Dendritic cell treated with granulocyte-macrophage colony-stimulating factor and Interleukin-4, amounts not matched to agents 40 ng/mL and 50 ng/mL, for 4 days (primary cell): ENCODE measurements around the gene PARVA.

Source experiments
- H3K27ac Mint-ChIP-seq: one replicate; pipeline ENCODE4 v1.8.0; 2022; ENCODE audit warnings: mild to moderate bottlenecking, mixed read lengths
- H3K27me3 Mint-ChIP-seq: one replicate; pipeline ENCODE4 v1.8.0; 2022; ENCODE audit warnings: mild to moderate bottlenecking, mixed read lengths
- H3K36me3 Mint-ChIP-seq: one replicate; pipeline ENCODE4 v1.8.0; 2022; ENCODE audit warnings: low read depth, mixed read lengths
- H3K4me1 Mint-ChIP-seq: one replicate; pipeline ENCODE4 v1.8.0; 2022; ENCODE audit warnings: low read depth, mixed read lengths
- H3K4me3 Mint-ChIP-seq: one replicate; pipeline ENCODE4 v1.8.0; 2022; ENCODE audit warnings: mild to moderate bottlenecking, moderate library complexity, mixed read lengths
- H3K9me3 Mint-ChIP-seq: one replicate; pipeline ENCODE4 v1.8.0; 2022; ENCODE audit warnings: mixed read lengths
- intact Hi-C: fragments of 100-400 bp; cut with micrococcal nuclease; formaldehyde crosslinking; loops from one replicate; pipeline ENCODE4 v1.15.0; 2022

PARVA gene

DNA sequence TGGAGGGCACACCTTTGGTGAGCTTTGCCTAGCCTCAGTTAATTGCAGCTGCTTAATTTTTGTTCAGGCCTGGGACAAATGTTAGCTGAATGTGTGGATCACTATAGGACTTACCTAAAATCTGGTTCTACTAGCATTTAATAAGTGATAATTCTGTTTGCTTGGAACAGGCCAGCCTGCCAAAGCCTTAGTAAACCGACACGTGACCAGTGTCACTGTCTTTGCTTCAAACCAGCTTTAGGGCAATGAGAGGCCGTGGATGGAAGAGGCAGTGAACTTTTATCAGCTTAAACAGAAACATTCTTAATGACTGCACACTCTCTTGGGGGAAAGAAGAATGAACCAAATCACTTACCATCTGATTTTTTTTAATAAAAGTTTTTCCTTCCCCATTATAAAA lies 10.8 kb downstream of the PARVA start:
- intact Hi-C loops = no loop called here
- no peak overlapping the region for H3K27ac Mint-ChIP-seq
- no peaks in the 10 kb centered on the region for H3K9me3 Mint-ChIP-seq
- no peaks in the 10 kb centered on the region for H3K4me1 Mint-ChIP-seq
- H3K27me3 Mint-ChIP-seq = peaks cover 5% of the 10 kb centered on the region
- H3K36me3 Mint-ChIP-seq = no peaks in the 10 kb centered on the region
- H3K4me3 Mint-ChIP-seq = no peak overlapping the region

DNA sequence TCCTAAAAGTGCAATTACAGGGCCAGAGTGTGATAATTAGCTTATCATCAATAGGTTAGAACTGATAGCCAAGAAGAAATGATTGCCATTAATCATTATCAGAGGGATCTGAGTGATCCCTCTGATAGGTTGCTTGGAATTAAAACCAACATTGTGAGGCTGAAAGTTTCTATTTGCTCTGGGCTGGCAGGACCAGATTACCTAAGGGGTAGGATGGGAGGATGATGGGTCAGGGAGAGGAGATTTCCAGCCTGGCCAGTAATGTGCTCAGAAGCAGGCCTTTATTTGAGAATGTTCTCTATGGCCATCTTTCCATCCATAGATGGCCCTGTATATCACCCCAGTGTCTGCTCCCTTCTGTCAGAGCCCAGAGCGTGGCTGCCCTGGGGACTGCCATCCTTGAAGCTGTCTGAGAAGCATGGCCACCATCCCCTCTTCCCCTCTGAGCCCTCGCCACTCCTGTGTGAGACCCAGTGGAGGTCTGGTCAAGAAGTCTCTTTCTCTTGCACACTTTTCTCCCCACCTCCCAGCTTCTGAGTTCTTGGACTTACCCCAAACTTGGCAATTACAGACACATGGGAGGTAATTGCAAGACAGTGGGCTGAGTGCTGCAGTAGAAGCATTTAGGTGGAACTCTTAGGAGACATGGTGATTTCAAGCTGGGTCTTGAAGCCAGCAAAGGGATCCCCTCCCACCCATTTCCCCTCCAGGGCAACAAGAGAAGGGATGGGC lies 11.7 kb downstream of the PARVA start:
- Mint-ChIP-seq H3K27ac (no peak overlapping the region), H3K4me3 (no peak overlapping the region), H3K9me3 (peaks cover 2% of the 10 kb centered on the region), H3K27me3 (peaks cover 3% of the 10 kb centered on the region), H3K36me3 (no peaks in the 10 kb centered on the region), H3K4me1 (no peaks in the 10 kb centered on the region)
- intact Hi-C loops = no loop called here

DNA sequence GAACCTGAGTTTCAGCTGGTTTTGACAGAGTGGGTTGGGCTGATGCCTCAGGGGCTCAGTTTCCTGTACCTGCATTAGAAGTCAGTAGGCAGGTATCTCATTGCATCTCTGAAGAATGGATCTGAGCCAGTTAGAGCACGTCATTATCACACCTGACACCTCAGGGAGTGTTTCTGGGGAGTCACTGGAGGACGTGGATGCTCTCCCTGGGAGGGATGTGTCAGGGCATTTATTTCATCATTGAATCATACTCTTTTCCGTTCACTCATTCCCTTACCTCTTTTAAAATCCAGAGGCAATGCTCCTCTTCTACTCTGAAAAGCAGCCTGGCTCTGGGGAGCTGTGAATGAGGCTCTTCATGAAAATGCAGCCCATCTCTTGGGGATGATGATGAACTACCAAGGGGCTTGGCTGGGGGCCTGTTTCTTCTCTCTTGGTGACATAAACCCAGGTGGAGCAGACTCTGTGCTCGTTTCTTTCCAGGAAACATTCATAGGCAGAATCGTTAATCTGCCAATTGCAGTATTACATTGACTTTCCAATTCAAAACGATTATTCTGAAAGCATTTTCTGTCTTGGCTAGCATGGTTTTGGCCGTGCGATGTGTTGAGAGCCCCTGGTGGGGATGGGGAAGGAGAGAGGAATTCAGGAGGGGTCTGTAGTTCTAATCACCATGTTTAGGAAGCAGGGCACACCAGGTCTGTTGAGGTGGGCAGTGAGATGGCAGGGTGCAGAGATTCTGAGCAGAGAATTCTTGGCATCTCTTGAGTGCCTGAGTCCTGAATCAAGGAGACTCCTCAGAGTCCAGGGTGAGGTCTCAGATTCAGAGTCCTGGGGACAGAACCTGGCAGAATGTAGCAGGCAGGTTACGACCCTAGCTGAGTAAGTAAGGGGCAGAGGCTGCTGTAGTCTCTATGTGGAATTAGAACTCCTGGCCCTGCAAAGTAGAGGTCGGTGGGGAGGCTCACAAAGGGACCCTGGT lies 12.6 kb downstream of the PARVA start:
- H3K4me3 Mint-ChIP-seq = no peak overlapping the region
- no peak overlapping the region for H3K27ac Mint-ChIP-seq
- H3K36me3 Mint-ChIP-seq = no peaks in the 10 kb centered on the region
- peaks cover 3% of the 10 kb centered on the region for H3K27me3 Mint-ChIP-seq
- peaks cover 8% of the 10 kb centered on the region for H3K9me3 Mint-ChIP-seq
- intact Hi-C loops = no loop called here
- no peaks in the 10 kb centered on the region for H3K4me1 Mint-ChIP-seq

DNA sequence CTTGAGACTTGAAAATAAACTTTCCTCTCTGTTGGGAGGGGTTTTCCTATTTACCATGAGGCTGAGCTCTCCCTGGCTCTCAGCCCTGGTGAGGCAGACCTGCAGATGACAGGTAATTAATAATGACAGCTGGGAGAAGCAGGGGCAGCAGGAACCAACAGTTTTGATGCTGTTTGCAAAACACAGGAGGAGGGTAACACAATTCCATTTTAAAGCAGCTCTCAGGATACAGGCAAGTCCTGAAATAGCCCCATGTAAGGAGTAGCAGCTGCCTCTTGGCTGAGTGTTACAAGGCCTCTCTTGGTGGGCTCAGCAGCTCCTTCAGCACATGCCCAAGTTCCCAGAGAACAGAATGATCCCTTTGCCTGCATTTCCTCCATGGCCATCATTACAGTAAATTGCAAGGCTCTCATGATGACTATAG lies 13.3 kb downstream of the PARVA start:
- Mint-ChIP-seq H3K4me1 (no peaks in the 10 kb centered on the region), H3K36me3 (no peaks in the 10 kb centered on the region), H3K9me3 (peaks cover 8% of the 10 kb centered on the region), H3K4me3 (no peak overlapping the region), H3K27me3 (peaks cover 3% of the 10 kb centered on the region), H3K27ac (no peak overlapping the region)
- intact Hi-C loops = no loop called here

DNA sequence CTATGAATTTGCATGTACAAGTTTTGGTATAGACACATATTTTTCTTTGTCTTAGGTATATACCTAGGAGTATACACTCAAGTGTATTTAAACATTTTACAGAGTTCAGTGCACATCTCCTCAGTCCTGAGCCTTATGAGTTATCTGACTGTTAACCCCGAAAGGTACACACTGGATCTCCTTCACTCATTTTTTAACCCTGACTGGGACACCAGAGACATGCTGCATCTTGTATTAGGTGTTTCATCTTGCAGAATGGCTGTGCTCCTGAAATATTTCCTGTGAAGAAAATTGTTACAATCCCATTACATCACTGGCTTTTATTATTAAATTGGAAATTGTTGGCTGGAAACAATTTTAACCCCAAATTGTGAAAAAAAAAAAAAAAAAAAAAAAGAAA lies 15.3 kb downstream of the PARVA start:
- no peak overlapping the region for H3K4me3 Mint-ChIP-seq
- H3K4me1 Mint-ChIP-seq = no peaks in the 10 kb centered on the region
- H3K9me3 Mint-ChIP-seq = peaks cover 16% of the 10 kb centered on the region
- peaks cover 1% of the 10 kb centered on the region for H3K27me3 Mint-ChIP-seq
- intact Hi-C loops = no loop called here
- no peak overlapping the region for H3K27ac Mint-ChIP-seq
- H3K36me3 Mint-ChIP-seq = no peaks in the 10 kb centered on the region

DNA sequence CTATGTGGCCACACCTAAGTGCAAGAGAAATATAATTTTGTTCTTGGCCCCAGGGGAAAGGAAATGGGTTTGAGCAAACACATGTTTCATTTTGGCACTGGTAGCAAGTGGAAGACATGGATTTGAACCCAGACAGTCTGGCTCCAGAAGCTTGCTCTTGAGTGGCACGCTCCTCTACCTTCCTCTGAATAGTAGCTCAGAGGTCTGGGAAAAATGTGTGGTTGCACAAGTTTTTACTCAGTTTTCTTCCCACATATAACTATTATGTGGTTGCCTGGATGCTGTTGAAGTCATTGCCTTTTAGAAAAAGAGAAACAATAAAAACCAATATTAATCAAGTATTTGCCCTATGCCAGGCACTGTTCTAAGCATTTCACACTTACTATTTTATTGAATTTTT lies 16.3 kb downstream of the PARVA start:
- intact Hi-C loops = no loop called here
- Mint-ChIP-seq H3K36me3 (no peaks in the 10 kb centered on the region), H3K4me3 (no peak overlapping the region), H3K27me3 (peaks cover 1% of the 10 kb centered on the region), H3K9me3 (peaks cover 16% of the 10 kb centered on the region), H3K27ac (no peak overlapping the region), H3K4me1 (no peaks in the 10 kb centered on the region)

DNA sequence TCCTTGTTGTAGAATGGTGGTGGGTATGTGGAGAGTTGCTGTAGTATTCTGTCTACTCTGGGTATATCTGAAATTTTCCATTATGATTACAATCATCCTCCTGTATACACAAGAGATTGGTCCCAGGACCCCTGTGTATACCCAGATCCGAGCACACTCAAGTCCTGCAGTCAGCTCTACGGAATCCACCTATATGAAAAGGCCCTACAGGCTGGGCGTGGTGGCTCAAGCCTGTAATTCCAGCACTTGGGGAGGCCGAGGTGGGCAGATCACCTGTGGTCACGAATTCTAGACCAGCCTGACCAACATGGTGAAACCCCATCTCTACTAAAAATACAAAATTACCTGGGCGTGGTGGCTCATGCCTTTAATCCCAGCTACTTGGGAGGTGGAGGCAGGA lies 17.2 kb downstream of the PARVA start:
- Mint-ChIP-seq H3K27ac (no peak overlapping the region), H3K4me1 (no peaks in the 10 kb centered on the region), H3K36me3 (no peaks in the 10 kb centered on the region), H3K27me3 (peaks cover 1% of the 10 kb centered on the region), H3K9me3 (peaks cover 16% of the 10 kb centered on the region), H3K4me3 (no peak overlapping the region)
- intact Hi-C loops = no loop called here

DNA sequence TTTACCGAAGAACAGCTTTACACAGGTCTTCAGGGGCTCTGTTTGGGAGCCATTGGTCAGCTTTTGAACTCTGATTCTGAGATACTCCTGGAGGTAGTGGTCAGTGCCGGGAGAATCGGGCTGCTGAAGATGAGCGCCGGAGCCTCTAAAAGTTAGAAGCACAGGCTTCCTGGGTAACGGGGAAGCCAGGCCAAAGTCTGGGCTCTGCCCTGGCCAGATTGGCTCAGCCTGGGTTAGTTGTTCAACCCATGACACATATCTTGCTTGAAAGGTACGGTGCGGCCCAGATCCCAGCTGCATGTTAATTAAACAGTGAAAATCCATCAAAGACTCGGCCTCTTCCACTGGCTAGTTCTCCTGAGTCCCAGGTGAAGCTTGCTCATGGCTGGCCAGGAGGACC lies 18.0 kb downstream of the PARVA start:
- no peak overlapping the region for H3K27ac Mint-ChIP-seq
- no peaks in the 10 kb centered on the region for H3K4me1 Mint-ChIP-seq
- H3K36me3 Mint-ChIP-seq = no peaks in the 10 kb centered on the region
- intact Hi-C loops = no loop called here
- peaks cover 16% of the 10 kb centered on the region for H3K9me3 Mint-ChIP-seq
- H3K4me3 Mint-ChIP-seq = no peak overlapping the region
- H3K27me3 Mint-ChIP-seq = no peaks in the 10 kb centered on the region

DNA sequence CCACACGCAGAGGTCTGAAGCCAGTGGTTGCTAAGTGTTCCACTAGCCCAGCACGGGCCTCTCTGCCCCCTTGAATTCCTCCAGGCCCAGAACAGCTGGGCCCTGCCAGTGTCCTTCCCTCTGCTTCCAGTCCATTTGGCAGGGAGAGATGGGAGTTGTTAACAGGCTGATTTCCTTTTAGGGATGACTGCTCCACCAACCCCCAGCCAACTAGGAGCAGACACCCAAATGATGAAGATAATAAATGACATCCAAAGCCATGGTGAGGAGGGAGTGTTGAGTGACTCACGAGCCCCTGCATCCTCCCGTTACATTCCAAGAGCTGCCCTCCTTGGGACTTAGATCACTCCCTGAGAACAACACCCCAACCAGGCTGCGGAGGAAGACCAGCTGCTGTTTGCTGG lies 20.6 kb downstream of the PARVA start:
- intact Hi-C loops = no loop called here
- H3K9me3 Mint-ChIP-seq = peaks cover 16% of the 10 kb centered on the region
- H3K27me3 Mint-ChIP-seq = no peaks in the 10 kb centered on the region
- H3K4me1 Mint-ChIP-seq = no peaks in the 10 kb centered on the region
- H3K27ac Mint-ChIP-seq = no peak overlapping the region
- H3K4me3 Mint-ChIP-seq = no peak overlapping the region
- H3K36me3 Mint-ChIP-seq = no peaks in the 10 kb centered on the region

DNA sequence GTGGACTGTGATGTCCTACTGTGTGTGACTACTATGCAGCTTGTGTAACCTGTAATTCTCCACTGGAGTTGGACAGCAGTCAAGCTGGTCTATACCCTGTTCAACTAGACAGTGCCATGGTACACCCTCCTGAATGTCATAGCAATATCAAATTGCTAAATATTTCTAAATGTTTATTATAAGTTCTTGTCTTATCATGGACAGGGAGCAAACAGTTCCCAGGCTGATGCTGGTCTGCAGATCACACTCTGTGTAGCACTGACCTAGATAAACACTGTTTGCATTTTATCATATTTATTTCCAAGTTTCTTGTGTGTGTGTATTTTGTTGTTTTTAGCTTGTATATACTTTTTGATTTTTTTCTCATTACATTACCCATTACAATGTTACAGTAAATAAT lies 22.0 kb downstream of the PARVA start:
- H3K36me3 Mint-ChIP-seq = no peaks in the 10 kb centered on the region
- H3K4me1 Mint-ChIP-seq = no peaks in the 10 kb centered on the region
- no peaks in the 10 kb centered on the region for H3K27me3 Mint-ChIP-seq
- intact Hi-C loops = no loop called here
- no peak overlapping the region for H3K27ac Mint-ChIP-seq
- peaks cover 12% of the 10 kb centered on the region for H3K9me3 Mint-ChIP-seq
- H3K4me3 Mint-ChIP-seq = no peak overlapping the region

DNA sequence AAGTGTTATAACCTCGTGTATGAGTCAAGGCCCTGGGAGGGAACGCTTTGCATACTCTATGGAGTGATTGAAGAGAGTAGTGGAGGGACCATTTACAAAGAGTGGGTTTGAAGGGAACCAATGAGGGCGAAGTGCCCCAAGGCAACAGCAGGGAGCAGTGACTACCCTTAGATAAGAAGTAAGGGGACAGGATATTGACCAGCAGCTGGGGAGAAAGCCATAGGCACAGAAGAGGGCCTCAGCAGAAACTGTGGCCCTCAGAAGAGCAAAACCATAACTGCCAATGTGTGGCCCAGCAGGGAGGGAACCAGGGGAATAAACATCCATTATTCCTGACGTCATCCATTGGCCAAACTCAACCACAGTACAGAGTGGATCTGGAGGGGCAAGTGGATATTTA lies 24.7 kb downstream of the PARVA start:
- peaks cover 2% of the 10 kb centered on the region for H3K9me3 Mint-ChIP-seq
- no peak overlapping the region for H3K27ac Mint-ChIP-seq
- no peak overlapping the region for H3K4me3 Mint-ChIP-seq
- intact Hi-C loops = no loop called here
- H3K36me3 Mint-ChIP-seq = no peaks in the 10 kb centered on the region
- no peaks in the 10 kb centered on the region for H3K4me1 Mint-ChIP-seq
- H3K27me3 Mint-ChIP-seq = no peaks in the 10 kb centered on the region

DNA sequence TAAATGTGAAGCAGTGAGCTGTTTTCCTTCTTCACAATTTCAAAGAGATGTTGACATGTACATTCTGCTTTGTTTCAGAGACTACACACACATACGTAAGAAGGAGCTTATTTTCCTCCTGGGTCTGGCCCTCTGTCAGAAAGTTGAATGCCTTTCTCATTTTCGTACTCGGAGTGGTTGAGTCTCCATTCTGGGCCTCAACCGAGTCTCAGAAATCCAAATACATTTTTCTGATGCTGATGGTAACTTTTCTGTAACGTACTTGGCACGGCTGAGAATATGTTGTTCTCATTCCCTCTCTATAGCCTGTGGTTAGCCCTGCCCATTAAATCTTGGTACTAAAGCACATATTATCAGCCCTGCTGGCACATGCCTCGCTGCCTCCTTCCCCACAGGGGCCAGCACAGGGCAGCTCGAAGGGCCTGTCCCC lies 25.3 kb downstream of the PARVA start:
- no peak overlapping the region for H3K27ac Mint-ChIP-seq
- no peaks in the 10 kb centered on the region for H3K4me1 Mint-ChIP-seq
- H3K36me3 Mint-ChIP-seq = no peaks in the 10 kb centered on the region
- intact Hi-C loops = no loop called here
- peaks cover 2% of the 10 kb centered on the region for H3K27me3 Mint-ChIP-seq
- H3K9me3 Mint-ChIP-seq = no peaks in the 10 kb centered on the region
- H3K4me3 Mint-ChIP-seq = no peak overlapping the region

DNA sequence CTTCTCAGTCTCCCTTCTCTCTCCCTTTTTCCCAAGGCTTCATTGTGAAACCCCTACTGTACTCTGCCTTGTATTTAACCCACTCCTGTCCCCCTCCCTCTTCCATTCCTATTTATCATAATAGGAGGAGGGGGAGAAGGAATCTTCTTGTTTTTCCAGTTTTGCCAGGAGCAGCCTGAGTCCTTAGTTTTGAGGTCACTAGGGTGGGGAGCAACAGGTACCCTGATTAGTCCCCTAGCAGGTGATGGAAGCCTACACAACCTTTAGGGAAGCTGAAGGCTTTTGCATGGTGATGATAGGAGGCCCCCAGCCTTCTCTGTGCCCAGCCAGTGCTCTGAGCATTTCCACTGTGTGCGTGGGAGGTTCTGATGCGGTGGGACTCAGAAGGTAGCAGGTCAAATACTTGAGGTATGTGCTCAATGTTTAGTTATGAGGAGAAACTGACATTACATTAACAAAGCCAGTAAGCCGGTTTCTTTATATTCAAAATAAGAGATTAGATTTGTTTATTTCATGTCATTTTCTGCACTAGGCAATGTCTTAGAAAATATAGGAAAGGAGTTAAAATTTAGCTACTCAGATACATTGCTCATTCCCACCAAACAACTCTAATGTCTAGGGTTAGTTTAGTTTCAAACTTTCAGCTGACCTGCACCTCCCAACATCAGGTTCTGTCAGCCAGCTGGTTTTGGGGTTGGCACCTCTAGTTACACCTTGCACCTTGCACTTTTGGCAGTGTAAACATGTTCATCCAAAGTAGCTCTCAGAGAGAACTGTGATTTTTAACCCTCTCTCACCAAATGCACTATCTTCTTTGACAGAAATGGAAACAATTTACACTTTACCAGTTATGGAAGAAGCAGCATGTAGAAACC lies 26.0 kb downstream of the PARVA start:
- intact Hi-C loops = no loop called here
- no peaks in the 10 kb centered on the region for H3K9me3 Mint-ChIP-seq
- H3K36me3 Mint-ChIP-seq = no peaks in the 10 kb centered on the region
- no peak overlapping the region for H3K27ac Mint-ChIP-seq
- peaks cover 2% of the 10 kb centered on the region for H3K27me3 Mint-ChIP-seq
- H3K4me3 Mint-ChIP-seq = no peak overlapping the region
- no peaks in the 10 kb centered on the region for H3K4me1 Mint-ChIP-seq

DNA sequence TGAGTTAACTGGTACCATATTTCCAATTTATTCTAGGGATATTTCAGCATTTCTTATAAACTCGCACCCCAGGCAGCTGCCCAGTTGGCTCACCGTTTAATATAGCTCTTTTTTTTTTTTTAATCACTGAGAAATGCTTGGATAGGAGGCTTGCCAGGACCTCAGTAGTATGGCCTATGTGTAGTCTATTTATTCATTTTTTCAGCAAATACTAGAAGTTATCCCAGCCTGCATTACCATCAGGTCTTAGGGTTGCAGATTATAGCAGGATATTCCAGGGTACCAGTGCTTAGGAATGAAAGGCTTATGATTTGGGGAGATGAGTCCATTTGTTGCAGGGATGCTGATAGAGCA lies 26.6 kb downstream of the PARVA start:
- Mint-ChIP-seq H3K36me3 (no peaks in the 10 kb centered on the region), H3K4me3 (no peak overlapping the region), H3K27me3 (peaks cover 2% of the 10 kb centered on the region), H3K4me1 (no peaks in the 10 kb centered on the region), H3K27ac (no peak overlapping the region), H3K9me3 (no peaks in the 10 kb centered on the region)
- intact Hi-C loops = no loop called here
